ENCODE data around the gene B3GALT5. TPM values are rescaled to one million over a fixed set of nuclear protein-coding genes. Genes with fewer than 3 reads are reported as not detected.

The B3GALT5 gene
- total and polyA plus RNA-seq, 10 donors = 0.02 to 0.34 (median 0.13) TPM; not detected in 1

- no peaks in the 10 kb centered on the region for H3K36me3 ChIP-seq
- WGBS, 5 donors = 18 to 27% (median 21%) methylated on average over 17 of the region's 17 CpGs
These were observed 47.6 kb downstream of the B3GALT5 start for GRCh38 chr21:39660191-39660980.

GRCh38 chr21:39661121-39661520 lies 48.4 kb downstream of the B3GALT5 start:
- WGBS, 5 donors = 85 to 96% (median 94%) methylated on average over 16 to 18 of the region's 18 CpGs
- no peak overlapping the region for H3K4me3 ChIP-seq
- TF ChIP-seq POLR2A (IDR thresholded peaks at IDR 0.05) (no peak), CTCF (IDR thresholded peaks at IDR 0.05 in 8 of 11, conservative IDR thresholded peaks at IDR 0.05 in 3 of 11) (no peak), POLR2AphosphoS5 (IDR thresholded peaks at IDR 0.05) (no peak)
- no peak overlapping the region for H3K27ac ChIP-seq
- H3K9me3 ChIP-seq = no peaks in the 10 kb centered on the region
- peaks cover 0 to 7% (median 0%) of the 10 kb centered on the region in 6 donors for H3K4me1 ChIP-seq
- H3K36me3 ChIP-seq = no peaks in the 10 kb centered on the region
- H3K27me3 ChIP-seq (replicated peaks in 1 of 7) = peaks cover 0 to 10% (median 0%) of the 10 kb centered on the region in 7 donors
- intact Hi-C loops (cut with DNase I; ENCODE audit: low total_unique reads) = no loop called here
- DNase-seq = peak; percentile 54

More at GRCh38 chr21:39660191-39660980, 47.6 kb downstream of the B3GALT5 start:
- H3K27me3 ChIP-seq (replicated peaks in 1 of 7) = peaks cover 0 to 10% (median 0%) of the 10 kb centered on the region in 7 donors
- H3K9me3 ChIP-seq = no peaks in the 10 kb centered on the region
- TF ChIP-seq CTCF (IDR thresholded peaks at IDR 0.05 in 8 of 11, conservative IDR thresholded peaks at IDR 0.05 in 3 of 11) = no peak
- TF ChIP-seq POLR2AphosphoS5 (IDR thresholded peaks at IDR 0.05) = peak in 1 of 3 donors; percentile 15
- intact Hi-C loops (cut with DNase I; ENCODE audit: low total_unique reads) = no loop called here
- H3K27ac ChIP-seq = no peak overlapping the region
- peaks cover 0 to 7% (median 0%) of the 10 kb centered on the region in 6 donors for H3K4me1 ChIP-seq
- H3K4me3 ChIP-seq = no peak overlapping the region
- no peak for DNase-seq

GRCh38 chr21:39661740-39662139 lies 49.0 kb downstream of the B3GALT5 start:
- Histone ChIP-seq H3K36me3 (no peaks in the 10 kb centered on the region), H3K4me3 (no peak overlapping the region), H3K27me3 (replicated peaks in 1 of 7) (peaks cover 0 to 10% (median 0%) of the 10 kb centered on the region in 7 donors), H3K9me3 (no peaks in the 10 kb centered on the region), H3K4me1 (peaks cover 0 to 7% (median 0%) of the 10 kb centered on the region in 6 donors), H3K27ac (no peak overlapping the region)
- intact Hi-C loops (cut with DNase I; ENCODE audit: low total_unique reads) = no loop called here
- WGBS, 5 donors = 77 to 94% (median 89%) methylated on average over 6 to 9 of the region's 9 CpGs
- DNase-seq = no peak
- TF ChIP-seq POLR2AphosphoS5 (IDR thresholded peaks at IDR 0.05) (no peak), CTCF (IDR thresholded peaks at IDR 0.05 in 8 of 11, conservative IDR thresholded peaks at IDR 0.05 in 3 of 11) (no peak), POLR2A (IDR thresholded peaks at IDR 0.05) (no peak)

- Histone ChIP-seq H3K27ac (no peak overlapping the region), H3K36me3 (no peaks in the 10 kb centered on the region), H3K4me1 (peaks cover 0 to 7% (median 0%) of the 10 kb centered on the region in 6 donors), H3K9me3 (no peaks in the 10 kb centered on the region), H3K27me3 (replicated peaks in 1 of 7) (peaks cover 0 to 12% (median 0%) of the 10 kb centered on the region in 7 donors), H3K4me3 (no peak overlapping the region)
- no peak for DNase-seq
- WGBS, 5 donors = 83 to 86% (median 84%) methylated on average over 8 of the region's 8 CpGs
- TF ChIP-seq POLR2AphosphoS5 (IDR thresholded peaks at IDR 0.05) (no peak), CTCF (IDR thresholded peaks at IDR 0.05 in 8 of 11, conservative IDR thresholded peaks at IDR 0.05 in 3 of 11) (no peak), POLR2A (IDR thresholded peaks at IDR 0.05) (no peak)
- intact Hi-C loops (cut with DNase I; ENCODE audit: low total_unique reads) = no loop called here
These were observed 49.7 kb downstream of the B3GALT5 start for GRCh38 chr21:39662411-39662953.

Data from spleen (tissue), 11 donors.